ENCODE measurements around the gene GAL3ST1. TPM values are rescaled to one million over a fixed set of nuclear protein-coding genes. Genes with fewer than 3 reads are reported as not detected.
A peak's percentile ranks its signal among the peaks of the same experiment; 100 is the strongest.

The GAL3ST1 gene
- total RNA-seq, 1 donor from 2014 or later, result 4.3 TPM

- no peak overlapping the region for H3K4me2 ChIP-seq
- H3K27me3 ChIP-seq, result no peaks in the 10 kb centered on the region
- no peak for DNase-seq (ENCODE audit: low spot score)
- H3K9me3 Mint-ChIP-seq, result no peaks in the 10 kb centered on the region
- H3K4me3 ChIP-seq, result no peak overlapping the region
- peaks cover 9% of the 10 kb centered on the region for H3K4me1 ChIP-seq
- H3K9me3 ChIP-seq (ENCODE audit: low read depth), result no peaks in the 10 kb centered on the region
- no peak overlapping the region for H3K4me3 Mint-ChIP-seq
- H3K79me2 ChIP-seq (ENCODE audit: low read depth), result no peaks in the 10 kb centered on the region
- no peak overlapping the region for H3K9ac ChIP-seq
- H3K36me3 Mint-ChIP-seq, result peaks cover 18% of the 10 kb centered on the region
- no peak overlapping the region for H3K27ac Mint-ChIP-seq
- H3K4me1 Mint-ChIP-seq, result peaks cover 13% of the 10 kb centered on the region
- no peaks in the 10 kb centered on the region for H3K36me3 ChIP-seq
- no peak overlapping the region for H3K27ac ChIP-seq
- no peak for TF ChIP-seq CTCF (IDR thresholded peaks at IDR 0.05)
- no peak for TF ChIP-seq EZH2phosphoT487 (IDR thresholded peaks at IDR 0.05)
- no peak for TF ChIP-seq EZH2 (IDR thresholded peaks at IDR 0.05)
- peaks cover 22% of the 10 kb centered on the region for H3F3A ChIP-seq (ENCODE audit: low read depth)
- no peaks in the 10 kb centered on the region for H4K20me1 ChIP-seq (ENCODE audit: low read depth)
- H2AFZ ChIP-seq (replicated peaks), result no peak overlapping the region
- H3K27me3 Mint-ChIP-seq (ENCODE audit: insufficient read depth, low read depth), result peaks cover 5% of the 10 kb centered on the region
Measured at GRCh38 chr22:30575859-30576258, 1.4 kb upstream of the GAL3ST1 start.

GRCh38 chr22:30574997-30575671 lies 669 bp upstream of the GAL3ST1 start:
- no peaks in the 10 kb centered on the region for H3K36me3 ChIP-seq
- peaks cover 4% of the 10 kb centered on the region for H3K27me3 Mint-ChIP-seq (ENCODE audit: insufficient read depth, low read depth)
- H3K9me3 Mint-ChIP-seq, result no peaks in the 10 kb centered on the region
- H3K4me2 ChIP-seq, result peak overlapping the region; percentile 87
- no peaks in the 10 kb centered on the region for H3K79me2 ChIP-seq (ENCODE audit: low read depth)
- no peaks in the 10 kb centered on the region for H3K9me3 ChIP-seq (ENCODE audit: low read depth)
- H3K4me1 ChIP-seq, result peaks cover 9% of the 10 kb centered on the region
- H3K4me3 ChIP-seq, result peak overlapping the region; percentile 70
- H3K27ac ChIP-seq, result no peak overlapping the region
- no peak overlapping the region for H3K27ac Mint-ChIP-seq
- H3K4me3 Mint-ChIP-seq, result peak overlapping the region; percentile 81
- H3K27me3 ChIP-seq, result no peaks in the 10 kb centered on the region
- H3K36me3 Mint-ChIP-seq, result peaks cover 16% of the 10 kb centered on the region
- peak; percentile 31 for DNase-seq (ENCODE audit: low spot score)
- H3F3A ChIP-seq (ENCODE audit: low read depth), result peaks cover 22% of the 10 kb centered on the region
- H2AFZ ChIP-seq (replicated peaks), result peak overlapping the region; percentile 63
- no peak overlapping the region for H3K9ac ChIP-seq
- TF ChIP-seq CTCF (IDR thresholded peaks at IDR 0.05) (no peak), EZH2phosphoT487 (IDR thresholded peaks at IDR 0.05) (no peak), EZH2 (IDR thresholded peaks at IDR 0.05) (no peak)
- H3K4me1 Mint-ChIP-seq, result peaks cover 13% of the 10 kb centered on the region
- no peaks in the 10 kb centered on the region for H4K20me1 ChIP-seq (ENCODE audit: low read depth)

GRCh38 chr22:30573594-30574094 lies 821 bp downstream of the GAL3ST1 start:
- no peak for DNase-seq (ENCODE audit: low spot score)
- Histone ChIP-seq H2AFZ (replicated peaks) (no peak overlapping the region), H3K9ac (no peak overlapping the region), H3K27me3 (no peaks in the 10 kb centered on the region), H3K4me2 (peak overlapping the region; percentile 99), H3K79me2 (ENCODE audit: low read depth) (no peaks in the 10 kb centered on the region), H3K27ac (no peak overlapping the region), H3K4me1 (peaks cover 9% of the 10 kb centered on the region), H4K20me1 (ENCODE audit: low read depth) (no peaks in the 10 kb centered on the region), H3K4me3 (peak overlapping the region; percentile 70), H3K9me3 (ENCODE audit: low read depth) (no peaks in the 10 kb centered on the region), H3F3A (ENCODE audit: low read depth) (peaks cover 22% of the 10 kb centered on the region), H3K36me3 (no peaks in the 10 kb centered on the region)
- peaks cover 10% of the 10 kb centered on the region for H3K36me3 Mint-ChIP-seq
- peaks cover 13% of the 10 kb centered on the region for H3K4me1 Mint-ChIP-seq
- peak overlapping the region; percentile 66 for H3K4me3 Mint-ChIP-seq
- peaks cover 6% of the 10 kb centered on the region for H3K27me3 Mint-ChIP-seq (ENCODE audit: insufficient read depth, low read depth)
- H3K9me3 Mint-ChIP-seq, result no peaks in the 10 kb centered on the region
- H3K27ac Mint-ChIP-seq, result peak overlapping the region; percentile 74
- no peak for TF ChIP-seq EZH2phosphoT487 (IDR thresholded peaks at IDR 0.05)
- TF ChIP-seq EZH2 (IDR thresholded peaks at IDR 0.05), result no peak
- TF ChIP-seq CTCF (IDR thresholded peaks at IDR 0.05), result no peak

All from neural progenitor cell (in vitro differentiated cells).